T-helper 1 cell treated with Interleukin-12 subunit alpha and Interleukin-12 subunit beta and Interleukin-4 antibody, amounts not matched to agents 30 ng/mL and 1 ng/mL, for 36 hours (primary cell): ENCODE results near the gene FHAD1. TPM values are rescaled to one million over a fixed set of nuclear protein-coding genes. Genes with fewer than 3 reads are reported as not detected.
"Not testable (repeated sequence)": the region's sequence is repeated elsewhere in the genome, so short reads cannot be mapped to it uniquely, and the experiment has no call there.

ENCODE experiments used
- intact Hi-C: fragments of 100-400 bp; cut with micrococcal nuclease; formaldehyde crosslinking; loops from one replicate; pipeline ENCODE4 v1.15.1; 2024
- total RNA-seq: library from RNA; stranded (reverse); gene quantifications from 2 replicates; pipeline ENCODE4 v1.2.3, GENCODE V29; 2022

FHAD1 gene
- total RNA-seq, 1 donor from 2014 or later: not detected

- intact Hi-C loops: loop anchor here (2.0 kb wide), 1 partner anchor 24 kb away; no protein-coding TSS in a partner anchor
Observed at GRCh38 chr1:15273274-15273673, 26.3 kb downstream of the FHAD1 start.

GRCh38 chr1:15275921-15276683 is 29.1 kb downstream of the FHAD1 start:
- intact Hi-C loops: no loop called here

- intact Hi-C loops: no loop called here
Observed at GRCh38 chr1:15276691-15277446, 29.8 kb downstream of the FHAD1 start.

- intact Hi-C loops: no loop called here
Observed at GRCh38 chr1:15277447-15277838, 30.4 kb downstream of the FHAD1 start.

- intact Hi-C loops: no loop called here
Observed at GRCh38 chr1:15277933-15278332, 30.9 kb downstream of the FHAD1 start.

GRCh38 chr1:15279576-15280230 is 32.7 kb downstream of the FHAD1 start:
- intact Hi-C loops: no loop called here

GRCh38 chr1:15280416-15280815 is 33.4 kb downstream of the FHAD1 start:
- intact Hi-C loops: no loop called here

GRCh38 chr1:15282038-15282437 is 35.0 kb downstream of the FHAD1 start:
- intact Hi-C loops: no loop called here

GRCh38 chr1:15282810-15283474 is 35.9 kb downstream of the FHAD1 start:
- intact Hi-C loops: no loop called here

GRCh38 chr1:15283526-15283925 is 36.5 kb downstream of the FHAD1 start:
- intact Hi-C loops: no loop called here

GRCh38 chr1:15286452-15286851 is 39.4 kb downstream of the FHAD1 start:
- intact Hi-C loops: no loop called here

GRCh38 chr1:15287035-15287979 is 40.3 kb downstream of the FHAD1 start:
- intact Hi-C loops: no loop called here

GRCh38 chr1:15288173-15288926 is 41.3 kb downstream of the FHAD1 start:
- intact Hi-C loops: no loop called here

GRCh38 chr1:15289251-15289651 is 42.2 kb downstream of the FHAD1 start:
- intact Hi-C loops: no loop called here

- intact Hi-C loops: no loop called here
Observed at GRCh38 chr1:15290382-15290781, 43.4 kb downstream of the FHAD1 start.

- intact Hi-C loops: no loop called here
Observed at GRCh38 chr1:15295696-15296095, 48.7 kb downstream of the FHAD1 start.

- intact Hi-C loops: no loop called here
Observed at GRCh38 chr1:15296585-15297321, 49.7 kb downstream of the FHAD1 start.

- intact Hi-C loops: not testable (repeated sequence)
Observed at GRCh38 chr1:15297975-15298374, 51.0 kb downstream of the FHAD1 start.

GRCh38 chr1:15299179-15299578 is 52.2 kb downstream of the FHAD1 start:
- intact Hi-C loops: no loop called here
